ENCODE results near the gene SEMA3F. TPM values are rescaled to one million over a fixed set of nuclear protein-coding genes. Genes with fewer than 3 reads are reported as not detected.
"Not testable (repeated sequence)": the region's sequence is repeated elsewhere in the genome, so short reads cannot be mapped to it uniquely, and the experiment has no call there.

SEMA3F gene
- total RNA-seq, 2 experiments from 2014 or later: 0.34 to 0.43 TPM

- H3K4me1 Mint-ChIP-seq (ENCODE audit: low read depth): peaks cover 4% of the 10 kb centered on the region
- H3K4me3 Mint-ChIP-seq: no peak overlapping the region
- ChIA-PET POLR2A (no interaction called here), CTCF (interaction anchor here (0.7 to 6.0 kb wide), 5 partner anchors 9 to 88 kb away, joined by 3 to 28 read pairs (median 3); no protein-coding TSS in a partner anchor)
- no peaks in the 10 kb centered on the region for H3K36me3 Mint-ChIP-seq (ENCODE audit: low read depth)
- H3K27ac Mint-ChIP-seq: no peak overlapping the region
- no peak for TF ChIP-seq CTCF (IDR thresholded peaks at IDR 0.05)
- intact Hi-C loops (cut with micrococcal nuclease): no loop called here
- H3K9me3 Mint-ChIP-seq: no peaks in the 10 kb centered on the region
- H3K27me3 Mint-ChIP-seq: peaks cover 18% of the 10 kb centered on the region
- ATAC-seq: no peak
- no peak for DNase-seq
Observed at GRCh38 chr3:50210176-50210509, 55.0 kb downstream of the SEMA3F start.

GRCh38 chr3:50210510-50211367, 55.6 kb downstream of the SEMA3F start:
- Mint-ChIP-seq H3K4me3 (no peak overlapping the region), H3K9me3 (no peaks in the 10 kb centered on the region), H3K27me3 (peaks cover 18% of the 10 kb centered on the region), H3K27ac (no peak overlapping the region), H3K4me1 (ENCODE audit: low read depth) (peaks cover 4% of the 10 kb centered on the region), H3K36me3 (ENCODE audit: low read depth) (no peaks in the 10 kb centered on the region)
- POLR2A ChIA-PET: no interaction called here
- no peak for ATAC-seq
- intact Hi-C loops (cut with micrococcal nuclease): no loop called here
- CTCF ChIA-PET: interaction anchor here (0.7 to 6.0 kb wide), 7 partner anchors 8 to 88 kb away, joined by 3 to 28 read pairs (median 3); no protein-coding TSS in a partner anchor
- DNase-seq: no peak
- no peak for TF ChIP-seq CTCF (IDR thresholded peaks at IDR 0.05)

- H3K36me3 Mint-ChIP-seq (ENCODE audit: low read depth); H3K4me1 Mint-ChIP-seq (ENCODE audit: low read depth); H3K4me3 Mint-ChIP-seq; DNase-seq; intact Hi-C loops (cut with micrococcal nuclease); H3K27ac Mint-ChIP-seq; ATAC-seq; H3K9me3 Mint-ChIP-seq: not testable (repeated sequence)
- CTCF ChIA-PET: interaction anchor here (0.7 to 2.4 kb wide), 8 partner anchors 8 to 89 kb away, joined by 3 to 22 read pairs (median 4); no protein-coding TSS in a partner anchor
- POLR2A ChIA-PET: interaction anchor here (0.9 kb wide), 1 partner anchor 8 kb away, joined by 3 read pairs; no protein-coding TSS in a partner anchor
- peaks cover 16% of the 10 kb centered on the region for H3K27me3 Mint-ChIP-seq
Observed at GRCh38 chr3:50211368-50211717, 56.2 kb downstream of the SEMA3F start.

- POLR2A ChIA-PET: interaction anchor here (0.9 kb wide), 1 partner anchor 9 kb away, joined by 3 read pairs; no protein-coding TSS in a partner anchor
- Mint-ChIP-seq H3K4me3 (no peak overlapping the region), H3K27me3 (peaks cover 10% of the 10 kb centered on the region), H3K27ac (no peak overlapping the region), H3K36me3 (ENCODE audit: low read depth) (no peaks in the 10 kb centered on the region), H3K9me3 (no peaks in the 10 kb centered on the region), H3K4me1 (ENCODE audit: low read depth) (peaks cover 4% of the 10 kb centered on the region)
- CTCF ChIA-PET: interaction anchor here (0.7 to 2.4 kb wide), 5 partner anchors 9 to 18 kb away, joined by 3 to 22 read pairs (median 4); no protein-coding TSS in a partner anchor
- ATAC-seq: peak; percentile 93
- peak; percentile 88 for DNase-seq
- intact Hi-C loops (cut with micrococcal nuclease): no loop called here
- no peak for TF ChIP-seq CTCF (IDR thresholded peaks at IDR 0.05)
Observed at GRCh38 chr3:50211930-50212329, 56.8 kb downstream of the SEMA3F start.

GRCh38 chr3:50212502-50212901, 57.4 kb downstream of the SEMA3F start:
- no peak overlapping the region for H3K27ac Mint-ChIP-seq
- intact Hi-C loops (cut with micrococcal nuclease): no loop called here
- H3K9me3 Mint-ChIP-seq: no peaks in the 10 kb centered on the region
- H3K36me3 Mint-ChIP-seq (ENCODE audit: low read depth): no peaks in the 10 kb centered on the region
- H3K4me1 Mint-ChIP-seq (ENCODE audit: low read depth): peaks cover 4% of the 10 kb centered on the region
- POLR2A ChIA-PET: interaction anchor here (0.9 kb wide), 1 partner anchor 9 kb away, joined by 3 read pairs; no protein-coding TSS in a partner anchor
- CTCF ChIA-PET: interaction anchor here (1.0 to 2.4 kb wide), 4 partner anchors 8 to 18 kb away, joined by 3 to 22 read pairs (median 6); no protein-coding TSS in a partner anchor
- H3K27me3 Mint-ChIP-seq: peaks cover 6% of the 10 kb centered on the region
- DNase-seq (no peak), ATAC-seq (no peak)
- H3K4me3 Mint-ChIP-seq: no peak overlapping the region
- no peak for TF ChIP-seq CTCF (IDR thresholded peaks at IDR 0.05)

All from activated CD8-positive, alpha-beta T cell treated with anti-CD3 and anti-CD28 coated beads for 36 hours (primary cell).